Measurements from ENCODE around the gene BMPR1A.

Gene BMPR1A

DNA sequence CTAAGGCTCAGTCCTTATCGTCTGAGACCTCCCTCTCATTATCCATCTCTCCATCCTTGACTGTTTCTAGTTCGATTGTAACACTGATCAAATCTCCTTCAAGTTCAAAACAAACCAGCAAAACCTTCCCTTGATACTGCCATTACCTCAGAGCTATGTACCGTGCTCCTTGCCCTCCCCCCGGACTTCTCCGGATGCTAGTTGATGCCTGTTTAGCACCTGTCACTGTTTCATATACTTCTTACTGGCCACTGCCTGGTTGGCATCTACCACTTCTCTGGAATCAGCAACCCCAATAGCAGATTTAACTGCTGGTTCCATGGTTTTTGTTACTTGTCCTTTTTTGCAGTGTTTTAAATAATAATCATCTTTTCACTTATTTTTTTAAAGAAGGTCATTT is 64.1 kb downstream of the BMPR1A start:
- H3K9me3 ChIP-seq (ENCODE audit: insufficient read depth, low read depth, low read length): no peaks in the 10 kb centered on the region
- TF ChIP-seq EZH2phosphoT487 (IDR thresholded peaks at IDR 0.05; ENCODE audit: borderline replicate concordance): no peak
- TF ChIP-seq, protein P1, sequence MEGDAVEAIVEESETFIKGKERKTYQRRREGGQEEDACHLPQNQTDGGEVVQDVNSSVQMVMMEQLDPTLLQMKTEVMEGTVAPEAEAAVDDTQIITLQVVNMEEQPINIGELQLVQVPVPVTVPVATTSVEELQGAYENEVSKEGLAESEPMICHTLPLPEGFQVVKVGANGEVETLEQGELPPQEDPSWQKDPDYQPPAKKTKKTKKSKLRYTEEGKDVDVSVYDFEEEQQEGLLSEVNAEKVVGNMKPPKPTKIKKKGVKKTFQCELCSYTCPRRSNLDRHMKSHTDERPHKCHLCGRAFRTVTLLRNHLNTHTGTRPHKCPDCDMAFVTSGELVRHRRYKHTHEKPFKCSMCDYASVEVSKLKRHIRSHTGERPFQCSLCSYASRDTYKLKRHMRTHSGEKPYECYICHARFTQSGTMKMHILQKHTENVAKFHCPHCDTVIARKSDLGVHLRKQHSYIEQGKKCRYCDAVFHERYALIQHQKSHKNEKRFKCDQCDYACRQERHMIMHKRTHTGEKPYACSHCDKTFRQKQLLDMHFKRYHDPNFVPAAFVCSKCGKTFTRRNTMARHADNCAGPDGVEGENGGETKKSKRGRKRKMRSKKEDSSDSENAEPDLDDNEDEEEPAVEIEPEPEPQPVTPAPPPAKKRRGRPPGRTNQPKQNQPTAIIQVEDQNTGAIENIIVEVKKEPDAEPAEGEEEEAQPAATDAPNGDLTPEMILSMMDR (conservative IDR thresholded peaks at IDR 0.05; ENCODE audit: low read length): no peak
- H3K4me2 ChIP-seq (ENCODE audit: low read depth, low read length, poor library complexity, severe bottlenecking): no peak overlapping the region
- H3K4me3 ChIP-seq (ENCODE audit: low read length, poor library complexity, severe bottlenecking): no peak overlapping the region
- H3F3A ChIP-seq (ENCODE audit: low read depth): no peaks in the 10 kb centered on the region
- H4K20me1 ChIP-seq (ENCODE audit: insufficient read depth, low read length, poor library complexity, severe bottlenecking): no peaks in the 10 kb centered on the region
- no peaks in the 10 kb centered on the region for H3K9me2 ChIP-seq (replicated peaks; ENCODE audit: low read depth, low read length)
- no peaks in the 10 kb centered on the region for H3K36me3 ChIP-seq (ENCODE audit: insufficient read depth, low read length)
- H2AFZ ChIP-seq (ENCODE audit: low read length): no peak overlapping the region
- H3K4me1 ChIP-seq (ENCODE audit: insufficient read depth, low read length, poor library complexity, severe bottlenecking): no peaks in the 10 kb centered on the region
- no peak overlapping the region for H3K9ac ChIP-seq (ENCODE audit: low read depth, low read length, poor library complexity, severe bottlenecking)
- no peaks in the 10 kb centered on the region for H3K79me2 ChIP-seq (ENCODE audit: insufficient read depth, low read length)
- H3K27me3 ChIP-seq (ENCODE audit: insufficient read depth, low read length, poor library complexity, severe bottlenecking): peaks cover 7% of the 10 kb centered on the region

DNA sequence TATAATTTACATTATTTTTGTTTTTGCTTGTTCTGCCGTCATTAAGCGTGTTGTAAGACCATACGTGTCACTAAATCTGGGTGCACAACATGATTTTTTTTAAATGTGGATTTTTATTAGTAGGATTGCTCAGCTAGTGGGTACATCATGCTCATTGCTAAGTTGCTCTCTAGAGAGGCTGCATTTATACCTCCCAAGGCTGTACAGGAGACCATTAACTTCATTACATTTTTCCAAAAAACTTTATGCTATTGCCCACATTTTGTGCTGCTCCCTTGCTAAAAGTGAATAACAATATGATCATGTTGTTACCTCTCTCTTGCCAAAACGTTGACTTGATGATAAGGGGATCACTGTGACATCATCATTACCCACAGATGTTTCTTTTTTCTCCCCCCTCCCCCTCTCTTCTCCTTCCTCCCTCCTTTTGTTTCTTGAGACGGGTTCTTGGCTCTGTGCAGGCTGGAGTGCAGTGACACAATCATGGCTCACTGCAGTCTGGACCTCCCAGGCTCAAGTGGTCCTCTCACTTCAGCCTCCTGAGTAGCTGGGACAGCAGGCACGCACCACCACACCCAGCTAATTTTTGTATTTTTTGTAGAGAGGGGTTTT is 65.1 kb downstream of the BMPR1A start:
- no peaks in the 10 kb centered on the region for H3K9me2 ChIP-seq (replicated peaks; ENCODE audit: low read depth, low read length)
- H3K79me2 ChIP-seq (ENCODE audit: insufficient read depth, low read length): no peaks in the 10 kb centered on the region
- H3K4me1 ChIP-seq (ENCODE audit: insufficient read depth, low read length, poor library complexity, severe bottlenecking): no peaks in the 10 kb centered on the region
- H3K4me3 ChIP-seq (ENCODE audit: low read length, poor library complexity, severe bottlenecking): no peak overlapping the region
- no peaks in the 10 kb centered on the region for H4K20me1 ChIP-seq (ENCODE audit: insufficient read depth, low read length, poor library complexity, severe bottlenecking)
- H3K9ac ChIP-seq (ENCODE audit: low read depth, low read length, poor library complexity, severe bottlenecking): no peak overlapping the region
- H3F3A ChIP-seq (ENCODE audit: low read depth): no peaks in the 10 kb centered on the region
- H2AFZ ChIP-seq (ENCODE audit: low read length): no peak overlapping the region
- no peaks in the 10 kb centered on the region for H3K9me3 ChIP-seq (ENCODE audit: insufficient read depth, low read depth, low read length)
- H3K36me3 ChIP-seq (ENCODE audit: insufficient read depth, low read length): no peaks in the 10 kb centered on the region
- H3K27me3 ChIP-seq (ENCODE audit: insufficient read depth, low read length, poor library complexity, severe bottlenecking): peaks cover 7% of the 10 kb centered on the region
- TF ChIP-seq EZH2phosphoT487 (IDR thresholded peaks at IDR 0.05; ENCODE audit: borderline replicate concordance): no peak
- TF ChIP-seq, protein P1 (conservative IDR thresholded peaks at IDR 0.05; ENCODE audit: low read length): no peak
- H3K4me2 ChIP-seq (ENCODE audit: low read depth, low read length, poor library complexity, severe bottlenecking): no peak overlapping the region

DNA sequence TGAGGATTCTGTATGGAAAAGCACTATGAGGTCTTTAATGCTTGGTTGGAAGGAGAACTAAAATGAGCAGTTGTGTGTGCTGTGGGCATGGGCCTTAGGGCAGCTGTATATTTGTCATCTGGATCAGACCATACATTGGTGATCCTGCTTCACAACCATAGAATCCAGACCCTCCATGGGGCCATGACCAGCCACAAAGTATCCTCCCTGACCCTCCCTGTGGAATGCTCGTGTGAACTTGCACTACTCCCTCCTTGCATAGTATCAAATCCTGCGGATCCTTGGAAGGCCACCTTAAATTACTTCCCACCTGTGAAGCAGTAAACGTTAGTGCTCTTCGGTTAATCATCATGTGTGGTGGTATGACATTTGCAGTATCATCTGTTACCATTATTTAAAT is 67.1 kb downstream of the BMPR1A start:
- Histone ChIP-seq H3K79me2 (ENCODE audit: insufficient read depth, low read length) (no peaks in the 10 kb centered on the region), H4K20me1 (ENCODE audit: insufficient read depth, low read length, poor library complexity, severe bottlenecking) (no peaks in the 10 kb centered on the region), H3K9ac (ENCODE audit: low read depth, low read length, poor library complexity, severe bottlenecking) (no peak overlapping the region), H2AFZ (ENCODE audit: low read length) (no peak overlapping the region), H3K9me2 (replicated peaks; ENCODE audit: low read depth, low read length) (no peaks in the 10 kb centered on the region), H3F3A (ENCODE audit: low read depth) (no peaks in the 10 kb centered on the region), H3K9me3 (ENCODE audit: insufficient read depth, low read depth, low read length) (no peaks in the 10 kb centered on the region), H3K4me1 (ENCODE audit: insufficient read depth, low read length, poor library complexity, severe bottlenecking) (no peaks in the 10 kb centered on the region), H3K36me3 (ENCODE audit: insufficient read depth, low read length) (no peaks in the 10 kb centered on the region), H3K4me3 (ENCODE audit: low read length, poor library complexity, severe bottlenecking) (no peak overlapping the region), H3K4me2 (ENCODE audit: low read depth, low read length, poor library complexity, severe bottlenecking) (no peak overlapping the region), H3K27me3 (ENCODE audit: insufficient read depth, low read length, poor library complexity, severe bottlenecking) (peaks cover 7% of the 10 kb centered on the region)
- TF ChIP-seq, protein P1 (conservative IDR thresholded peaks at IDR 0.05; ENCODE audit: low read length): no peak
- TF ChIP-seq EZH2phosphoT487 (IDR thresholded peaks at IDR 0.05; ENCODE audit: borderline replicate concordance): no peak

Measured in Loucy (cell line).